Trophoblast cell (in vitro differentiated cells and primary cell): ENCODE measurements around the gene OR6B3.

Source experiments
- DNase-seq, 2 donors: peaks; one replicate each; pipeline ENCODE4 v3.0.0-alpha.2; 2016
- H2AFZ ChIP-seq: 2 replicates; pipeline ENCODE4 v1.6.1; 2013; ENCODE audit warnings: low read length, moderate library complexity, mild to moderate bottlenecking; ENCODE audit not compliant: insufficient read depth, poor library complexity
- H2AK5ac ChIP-seq: 2 replicates; pipeline ENCODE4 v1.6.1; 2013; ENCODE audit warnings: mild to moderate bottlenecking, low read length
- H2BK120ac ChIP-seq: 2 replicates; pipeline ENCODE4 v1.6.1; 2013; ENCODE audit warnings: low read length, mild to moderate bottlenecking, moderate library complexity; ENCODE audit not compliant: insufficient read depth, poor library complexity
- H2BK12ac ChIP-seq: 2 replicates; pipeline ENCODE4 v1.6.1; 2013; ENCODE audit warnings: mild to moderate bottlenecking, low read length, moderate library complexity
- H2BK5ac ChIP-seq: 2 replicates; pipeline ENCODE4 v1.6.1; 2013; ENCODE audit warnings: low read length, low read depth, moderate library complexity, mild to moderate bottlenecking; ENCODE audit not compliant: poor library complexity
- H3K14ac ChIP-seq: 2 replicates; pipeline ENCODE4 v1.6.1; 2013; ENCODE audit warnings: mild to moderate bottlenecking, low read length
- H3K18ac ChIP-seq: 2 replicates; pipeline ENCODE4 v1.6.1; 2013; ENCODE audit warnings: mild to moderate bottlenecking, low read length
- H3K23ac ChIP-seq: 2 replicates; pipeline ENCODE4 v1.6.1; 2013; ENCODE audit warnings: low read length
- H3K27ac ChIP-seq: 2 replicates; pipeline ENCODE4 v1.5.1; 2013; ENCODE audit warnings: low read depth, mild to moderate bottlenecking, inconsistent platforms, low read length, moderate library complexity
- H3K27me3 ChIP-seq: 2 replicates; pipeline ENCODE4 v1.6.1; 2013; ENCODE audit warnings: inconsistent platforms, mild to moderate bottlenecking, low read length, moderate library complexity; ENCODE audit not compliant: insufficient read depth
- H3K36me3 ChIP-seq, 2 experiments: 1 replicate in 1 of 2; 2 replicates in 1 of 2; pipeline ENCODE4 v1.6.1; 2013; ENCODE audit warnings: low read length in 2 of 2, mild to moderate bottlenecking in 2 of 2, moderate library complexity in 1 of 2; ENCODE audit not compliant: insufficient read depth in 2 of 2, control insufficient read depth in 1 of 2
- H3K4ac ChIP-seq: 2 replicates; pipeline ENCODE4 v1.6.1; 2013; ENCODE audit warnings: low read depth, mild to moderate bottlenecking, low read length, moderate library complexity
- H3K4me1 ChIP-seq, 2 experiments: 1 replicate in 1 of 2; 2 replicates in 1 of 2; pipeline ENCODE4 v1.6.1; 2013; ENCODE audit warnings: low read length in 2 of 2, mild to moderate bottlenecking in 2 of 2, moderate library complexity in 1 of 2; ENCODE audit not compliant: insufficient read depth in 2 of 2, control insufficient read depth in 1 of 2
- H3K4me2 ChIP-seq: 2 replicates; pipeline ENCODE4 v1.6.1; 2013; ENCODE audit warnings: inconsistent platforms, mild to moderate bottlenecking, low read length, moderate library complexity
- H3K4me3 ChIP-seq: 2 replicates; pipeline ENCODE4 v1.5.1; 2013; ENCODE audit warnings: mild to moderate bottlenecking, low read depth, low read length, inconsistent platforms
- H3K79me1 ChIP-seq: one replicate; pipeline ENCODE4 v1.6.1; 2013; ENCODE audit warnings: low read length
- H3K79me2 ChIP-seq: 2 replicates; pipeline ENCODE4 v1.6.1; 2013; ENCODE audit warnings: low read length, mild to moderate bottlenecking; ENCODE audit not compliant: control insufficient read depth, insufficient read depth, poor library complexity
- H3K9ac ChIP-seq: 2 replicates; pipeline ENCODE4 v1.6.1; 2013; ENCODE audit warnings: mild to moderate bottlenecking, low read length
- H3K9me3 ChIP-seq: 2 replicates; pipeline ENCODE4 v1.6.1; 2013; ENCODE audit warnings: low read depth, mild to moderate bottlenecking, control low read depth, inconsistent platforms, low read length; ENCODE audit not compliant: insufficient read depth
- H4K12ac ChIP-seq: 2 replicates; pipeline ENCODE4 v1.6.1; 2013; ENCODE audit warnings: low read depth, mild to moderate bottlenecking, low read length, moderate library complexity
- H4K8ac ChIP-seq: 2 replicates; pipeline ENCODE4 v1.6.1; 2013; ENCODE audit warnings: low read depth, mild to moderate bottlenecking, low read length, moderate library complexity
- H4K91ac ChIP-seq: one replicate; pipeline ENCODE4 v1.6.1; 2013; ENCODE audit warnings: low read depth, mild to moderate bottlenecking, low read length, moderate library complexity
- WGBS: extraction: QIAGEN DNeasy Blood & Tissue Kit; methylation state at CpG from one replicate; pipeline ENCODE4 v1.1.7; 2013; ENCODE audit warnings: missing lambda C conversion rate; ENCODE audit not compliant: insufficient read length, insufficient coverage; ENCODE audit errors: extremely low coverage; 5-methylcytosine and 5-hydroxymethylcytosine counted together

OR6B3 gene

DNA sequence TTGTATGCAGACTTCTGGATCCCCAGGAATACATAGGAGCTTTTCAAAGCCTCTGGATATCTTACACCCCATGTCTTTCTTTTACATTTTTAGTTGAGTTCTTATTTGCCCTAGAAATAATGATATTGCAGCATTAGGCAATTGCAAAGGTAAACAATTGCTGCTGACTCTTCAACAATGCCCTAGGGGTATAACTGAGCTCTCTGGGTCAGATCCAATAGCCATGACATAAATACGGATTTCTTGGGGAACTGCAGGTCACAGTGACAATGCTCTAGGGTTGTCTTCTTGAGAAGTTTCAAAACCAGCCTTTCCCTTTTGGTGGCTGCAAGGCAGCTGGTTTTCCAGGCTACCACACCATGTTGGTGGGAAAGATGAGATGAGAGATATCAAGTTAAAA, 16.5 kb upstream of the OR6B3 start:
- H3K23ac ChIP-seq = no peak overlapping the region
- H3K27me3 ChIP-seq = no peaks in the 10 kb centered on the region
- H3K18ac ChIP-seq = no peak overlapping the region
- H4K91ac ChIP-seq = no peak overlapping the region
- H4K12ac ChIP-seq = no peak overlapping the region
- no peak overlapping the region for H3K27ac ChIP-seq
- H3K9ac ChIP-seq = no peak overlapping the region
- WGBS = no CpG with 5 or more reads among the region's 1 CpG
- H4K8ac ChIP-seq = no peak overlapping the region
- no peak overlapping the region for H2BK12ac ChIP-seq
- no peak overlapping the region for H2AK5ac ChIP-seq
- no peak overlapping the region for H3K4me3 ChIP-seq
- no peak overlapping the region for H2BK120ac ChIP-seq
- no peaks in the 10 kb centered on the region for H3K79me1 ChIP-seq
- no peaks in the 10 kb centered on the region for H3K36me3 ChIP-seq
- H2BK5ac ChIP-seq = no peak overlapping the region
- H3K4me1 ChIP-seq = no peaks in the 10 kb centered on the region
- peaks cover 2% of the 10 kb centered on the region for H3K9me3 ChIP-seq
- H3K4ac ChIP-seq = no peak overlapping the region
- DNase-seq = no peak
- H3K4me2 ChIP-seq = no peak overlapping the region
- no peak overlapping the region for H3K14ac ChIP-seq
- H3K79me2 ChIP-seq = no peaks in the 10 kb centered on the region
- H2AFZ ChIP-seq = no peak overlapping the region

DNA sequence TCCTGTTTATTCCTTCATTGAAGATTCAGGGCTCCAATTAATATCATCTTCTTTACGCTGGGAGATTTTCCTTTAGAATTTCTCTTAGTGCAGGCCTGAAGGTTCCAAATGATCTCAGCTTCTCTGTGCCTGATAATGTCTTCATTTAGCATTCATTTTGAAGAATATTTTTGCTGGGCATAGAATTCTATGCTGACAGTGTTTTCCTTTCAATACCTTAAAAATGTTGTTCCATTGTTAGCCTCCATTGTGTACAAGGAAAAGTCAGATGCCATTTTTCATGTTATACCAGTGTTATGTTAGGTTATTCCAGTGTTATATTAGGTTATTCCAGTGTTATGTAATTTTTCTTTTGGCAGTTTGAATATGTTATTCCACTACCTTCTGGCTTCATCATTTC, 14.9 kb upstream of the OR6B3 start:
- no peaks in the 10 kb centered on the region for H3K79me2 ChIP-seq
- no peak overlapping the region for H2BK5ac ChIP-seq
- DNase-seq = no peak
- H4K8ac ChIP-seq = no peak overlapping the region
- H3K18ac ChIP-seq = no peak overlapping the region
- no peaks in the 10 kb centered on the region for H3K79me1 ChIP-seq
- no peak overlapping the region for H2BK120ac ChIP-seq
- no peak overlapping the region for H3K4me3 ChIP-seq
- no peak overlapping the region for H2BK12ac ChIP-seq
- H3K14ac ChIP-seq = no peak overlapping the region
- no peak overlapping the region for H2AK5ac ChIP-seq
- no peak overlapping the region for H3K9ac ChIP-seq
- no peak overlapping the region for H3K4ac ChIP-seq
- H3K27ac ChIP-seq = no peak overlapping the region
- H3K4me1 ChIP-seq = no peaks in the 10 kb centered on the region
- no peak overlapping the region for H4K91ac ChIP-seq
- H3K23ac ChIP-seq = no peak overlapping the region
- no peak overlapping the region for H3K4me2 ChIP-seq
- H4K12ac ChIP-seq = no peak overlapping the region
- no peak overlapping the region for H2AFZ ChIP-seq
- H3K27me3 ChIP-seq = no peaks in the 10 kb centered on the region
- no CpG with 5 or more reads among the region's 1 CpG for WGBS
- H3K9me3 ChIP-seq = no peaks in the 10 kb centered on the region
- H3K36me3 ChIP-seq = no peaks in the 10 kb centered on the region

GRCh38 chr2:240066489-240066888, 13.2 kb upstream of the OR6B3 start:
- Histone ChIP-seq H2AFZ (no peak overlapping the region), H3K27me3 (no peaks in the 10 kb centered on the region), H4K8ac (no peak overlapping the region), H3K79me2 (no peaks in the 10 kb centered on the region), H3K23ac (no peak overlapping the region), H3K79me1 (no peaks in the 10 kb centered on the region), H3K4ac (no peak overlapping the region), H3K4me1 (no peaks in the 10 kb centered on the region), H3K18ac (no peak overlapping the region), H3K4me2 (no peak overlapping the region), H3K4me3 (no peak overlapping the region), H3K27ac (no peak overlapping the region), H3K14ac (no peak overlapping the region), H2AK5ac (no peak overlapping the region), H2BK12ac (no peak overlapping the region), H3K36me3 (no peaks in the 10 kb centered on the region), H4K12ac (no peak overlapping the region), H3K9ac (no peak overlapping the region), H3K9me3 (no peaks in the 10 kb centered on the region), H4K91ac (no peak overlapping the region), H2BK120ac (no peak overlapping the region), H2BK5ac (no peak overlapping the region)
- WGBS = no CpG with 5 or more reads among the region's 5 CpGs
- no peak for DNase-seq

GRCh38 chr2:240064898-240065297, 11.6 kb upstream of the OR6B3 start:
- H3K4me3 ChIP-seq = no peak overlapping the region
- H3K18ac ChIP-seq = no peak overlapping the region
- H3K4me2 ChIP-seq = no peak overlapping the region
- H3K23ac ChIP-seq = no peak overlapping the region
- H2BK5ac ChIP-seq = no peak overlapping the region
- H3K4me1 ChIP-seq = no peaks in the 10 kb centered on the region
- H3K9ac ChIP-seq = no peak overlapping the region
- no peak overlapping the region for H2AK5ac ChIP-seq
- H3K14ac ChIP-seq = no peak overlapping the region
- H2BK12ac ChIP-seq = no peak overlapping the region
- H3K36me3 ChIP-seq = no peaks in the 10 kb centered on the region
- H3K9me3 ChIP-seq = peaks cover 1% of the 10 kb centered on the region
- H4K8ac ChIP-seq = no peak overlapping the region
- no CpG with 5 or more reads among the region's 4 CpGs for WGBS
- no peak overlapping the region for H4K91ac ChIP-seq
- H3K27ac ChIP-seq = no peak overlapping the region
- H3K79me2 ChIP-seq = no peaks in the 10 kb centered on the region
- H3K4ac ChIP-seq = no peak overlapping the region
- H3K79me1 ChIP-seq = no peaks in the 10 kb centered on the region
- H3K27me3 ChIP-seq = no peaks in the 10 kb centered on the region
- DNase-seq = no peak
- no peak overlapping the region for H2AFZ ChIP-seq
- no peak overlapping the region for H2BK120ac ChIP-seq
- no peak overlapping the region for H4K12ac ChIP-seq
